Adipocyte (in vitro differentiated cells): ENCODE data around the gene ARL16.
"Not testable (repeated sequence)": the region's sequence is repeated elsewhere in the genome, so short reads cannot be mapped to it uniquely, and the experiment has no call there.

ENCODE experiments used
- DNase-seq: peaks from one replicate; pipeline ENCODE4 v3.0.0-alpha.2; 2015; ENCODE audit warnings: low read depth
- H3K27me3 ChIP-seq: replicated peaks from 2 replicates; pipeline ENCODE4 v1.7.0; 2013; ENCODE audit warnings: mild to moderate bottlenecking, low read length, moderate library complexity; ENCODE audit not compliant: control insufficient read depth, insufficient read depth
- H3K36me3 ChIP-seq: 2 replicates; pipeline ENCODE4 v1.7.0; 2013; ENCODE audit warnings: low read length, mild to moderate bottlenecking, moderate library complexity; ENCODE audit not compliant: control insufficient read depth, insufficient read depth, severe bottlenecking
- H3K4me1 ChIP-seq: 2 replicates; pipeline ENCODE4 v1.7.0; 2013; ENCODE audit warnings: mild to moderate bottlenecking, low read length, moderate library complexity; ENCODE audit not compliant: control insufficient read depth, insufficient read depth
- H3K4me3 ChIP-seq: 2 replicates; pipeline ENCODE4 v1.7.0; 2013; ENCODE audit warnings: mild to moderate bottlenecking, low read length, moderate library complexity
- H3K9ac ChIP-seq: 2 replicates; pipeline ENCODE4 v1.7.0; 2013; ENCODE audit warnings: mild to moderate bottlenecking, low read length, moderate library complexity
- H3K9me3 ChIP-seq: 2 replicates; pipeline ENCODE4 v1.7.0; 2013; ENCODE audit warnings: mild to moderate bottlenecking, low read length, moderate library complexity; ENCODE audit not compliant: control insufficient read depth

ARL16 gene

GRCh38 chr17:81675515-81676221, 7.9 kb downstream of the ARL16 start:
- not testable (repeated sequence) for H3K4me1 ChIP-seq, H3K27me3 ChIP-seq, H3K9ac ChIP-seq, H3K9me3 ChIP-seq, H3K4me3 ChIP-seq
- peak; percentile 38 for DNase-seq
- peaks cover 35% of the 10 kb centered on the region for H3K36me3 ChIP-seq

GRCh38 chr17:81673561-81674258, 9.9 kb downstream of the ARL16 start:
- no peaks in the 10 kb centered on the region for H3K27me3 ChIP-seq
- no peak overlapping the region for H3K9ac ChIP-seq
- DNase-seq: no peak
- peaks cover 52% of the 10 kb centered on the region for H3K36me3 ChIP-seq
- H3K4me1 ChIP-seq: peaks cover 10% of the 10 kb centered on the region
- H3K4me3 ChIP-seq: no peak overlapping the region
- no peaks in the 10 kb centered on the region for H3K9me3 ChIP-seq

- Histone ChIP-seq H3K9ac (no peak overlapping the region), H3K4me1 (peaks cover 10% of the 10 kb centered on the region), H3K9me3 (no peaks in the 10 kb centered on the region), H3K36me3 (peaks cover 52% of the 10 kb centered on the region), H3K4me3 (no peak overlapping the region), H3K27me3 (no peaks in the 10 kb centered on the region)
- DNase-seq: no peak
Observed at GRCh38 chr17:81672954-81673353, 10.6 kb downstream of the ARL16 start.

DNA sequence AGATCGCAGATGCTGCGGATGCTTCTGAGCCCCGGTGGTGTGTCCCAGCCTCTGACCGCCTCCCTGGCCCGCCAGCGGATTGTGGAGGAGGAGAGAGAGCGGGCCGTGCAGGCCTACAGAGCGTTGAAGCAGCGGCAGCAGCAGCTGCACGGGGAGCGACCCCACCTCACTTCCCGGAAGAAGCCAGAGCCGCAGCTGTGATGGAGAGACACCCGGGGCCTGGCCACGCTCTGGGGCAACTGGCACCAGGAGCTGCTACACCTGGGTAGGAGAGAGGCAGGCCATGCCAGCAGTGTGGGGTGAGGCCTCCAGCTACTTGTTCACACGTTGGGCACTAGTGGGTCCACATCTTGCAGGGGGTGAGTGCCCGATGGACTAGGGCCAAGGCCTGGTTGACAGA, 11.1 kb downstream of the ARL16 start:
- Histone ChIP-seq H3K4me1 (peaks cover 14% of the 10 kb centered on the region), H3K27me3 (no peaks in the 10 kb centered on the region), H3K9me3 (no peaks in the 10 kb centered on the region), H3K4me3 (no peak overlapping the region), H3K36me3 (peaks cover 52% of the 10 kb centered on the region), H3K9ac (no peak overlapping the region)
- no peak for DNase-seq

- DNase-seq: no peak
- peaks cover 21% of the 10 kb centered on the region for H3K4me1 ChIP-seq
- peaks cover 42% of the 10 kb centered on the region for H3K36me3 ChIP-seq
- no peaks in the 10 kb centered on the region for H3K27me3 ChIP-seq
- peak overlapping the region; percentile 42 for H3K9ac ChIP-seq
- peak overlapping the region; percentile 58 for H3K4me3 ChIP-seq
- no peaks in the 10 kb centered on the region for H3K9me3 ChIP-seq
Observed at GRCh38 chr17:81667754-81668153, 15.8 kb downstream of the ARL16 start.

GRCh38 chr17:81666342-81667191, 17.0 kb downstream of the ARL16 start, which contains the start of the genes CCDC137 and OXLD1:
CCDC137 (plus strand) TSS chr17:81666737; CDS start chr17:81666767, 30 bp downstream.
OXLD1 (minus strand) TSS chr17:81666605; CDS start chr17:81666577, 28 bp downstream.
- Histone ChIP-seq H3K27me3 (no peaks in the 10 kb centered on the region), H3K9ac (peak within 1 kb of the TSS; percentile 97), H3K36me3 (peaks cover 30% of the 10 kb centered on the region), H3K4me3 (peak within 1 kb of the TSS; percentile 97), H3K4me1 (peaks cover 21% of the 10 kb centered on the region), H3K9me3 (no peaks in the 10 kb centered on the region)
- peak; percentile 98 for DNase-seq

DNA sequence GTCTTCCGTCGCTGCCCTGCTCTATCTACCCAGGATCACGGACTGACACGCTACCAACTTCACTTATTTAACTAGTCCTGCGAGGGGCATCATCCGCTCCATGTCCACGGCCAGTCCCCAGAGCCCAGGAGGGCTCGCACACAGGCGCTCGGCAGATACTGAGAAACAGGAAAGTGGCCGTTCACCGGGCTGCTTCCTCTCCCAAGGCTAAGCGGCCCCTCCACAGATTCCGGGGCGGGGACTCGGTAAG, 17.6 kb downstream of the ARL16 start:
- Histone ChIP-seq H3K9ac (peak overlapping the region; percentile 97), H3K27me3 (no peaks in the 10 kb centered on the region), H3K4me1 (peaks cover 21% of the 10 kb centered on the region), H3K9me3 (no peaks in the 10 kb centered on the region), H3K36me3 (peaks cover 25% of the 10 kb centered on the region), H3K4me3 (peak overlapping the region; percentile 97)
- no peak for DNase-seq

GRCh38 chr17:81665205-81666091, 18.1 kb downstream of the ARL16 start:
- DNase-seq: peak; percentile 25
- no peaks in the 10 kb centered on the region for H3K9me3 ChIP-seq
- peak overlapping the region; percentile 97 for H3K9ac ChIP-seq
- peaks cover 21% of the 10 kb centered on the region for H3K4me1 ChIP-seq
- no peaks in the 10 kb centered on the region for H3K27me3 ChIP-seq
- H3K4me3 ChIP-seq: peak overlapping the region; percentile 97
- H3K36me3 ChIP-seq: peaks cover 20% of the 10 kb centered on the region

DNA sequence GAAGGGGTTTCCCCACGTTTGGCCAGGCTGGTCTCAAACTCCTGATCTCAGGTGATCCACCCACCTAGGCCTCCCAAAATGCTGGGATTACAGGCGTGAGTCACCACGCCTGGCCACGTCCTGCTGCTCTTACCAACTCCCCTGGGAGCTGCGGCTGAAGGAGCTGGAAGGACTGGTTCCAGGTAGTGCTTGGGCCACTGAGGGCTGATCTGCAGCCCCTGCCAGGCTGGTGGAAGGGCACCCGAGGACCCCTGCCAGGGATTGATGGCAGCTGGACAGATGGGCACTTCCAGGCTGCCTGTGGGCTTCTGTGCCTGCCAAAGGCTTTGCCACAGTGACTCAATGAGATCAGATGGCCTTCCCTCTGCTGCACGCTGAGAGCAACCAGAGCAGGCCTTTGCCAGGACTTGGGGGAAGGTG, 19.5 kb downstream of the ARL16 start:
- peaks cover 24% of the 10 kb centered on the region for H3K4me1 ChIP-seq
- DNase-seq: no peak

DNA sequence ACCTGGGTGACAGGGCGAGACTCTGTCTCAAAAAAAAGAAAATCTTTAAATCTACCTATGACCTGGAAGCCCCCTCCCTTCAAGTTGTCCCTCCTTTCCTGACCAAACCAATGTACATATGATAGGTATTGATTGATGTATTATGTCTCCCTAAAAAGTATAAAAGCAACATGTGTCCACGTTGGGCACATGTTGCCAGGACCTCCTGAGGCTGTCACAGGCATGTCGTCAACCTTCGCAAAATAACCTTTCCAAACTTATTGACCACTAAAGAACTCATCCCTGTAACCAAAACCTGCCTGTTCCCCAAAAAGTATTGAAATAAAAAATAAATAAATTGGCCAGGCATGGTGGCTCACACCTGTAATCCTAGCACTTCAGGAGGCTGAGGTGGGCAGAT, 21.6 kb downstream of the ARL16 start:
- Histone ChIP-seq H3K4me1 (peaks cover 24% of the 10 kb centered on the region), H3K27me3 (no peaks in the 10 kb centered on the region), H3K9me3 (no peaks in the 10 kb centered on the region), H3K4me3 (no peak overlapping the region), H3K9ac (no peak overlapping the region), H3K36me3 (peaks cover 6% of the 10 kb centered on the region)
- DNase-seq: no peak

More for the DNA sequence above, 19.5 kb downstream of the ARL16 start:
- Histone ChIP-seq H3K27me3 (no peaks in the 10 kb centered on the region), H3K9ac (no peak overlapping the region), H3K4me3 (no peak overlapping the region), H3K36me3 (peaks cover 6% of the 10 kb centered on the region), H3K9me3 (no peaks in the 10 kb centered on the region)
